HG03575 (cell line): Measurements from ENCODE around the gene GMPPA.

Experiments used
- ATAC-seq: cut with Tn5 transposase; IDR thresholded peaks from one replicate; pipeline ENCODE4 v1.9.1; 2021; ENCODE audit not compliant: unreplicated experiment, insufficient number of reproducible peaks, low FRiP score; ENCODE audit errors: extremely low read depth

The GMPPA gene

GRCh38 chr2:219512524-219513216 lies 14.0 kb downstream of the GMPPA start:
- no peak for ATAC-seq

- ATAC-seq, result no peak
Measured at GRCh38 chr2:219513787-219514186, 15.1 kb downstream of the GMPPA start.

GRCh38 chr2:219514196-219514761 lies 15.6 kb downstream of the GMPPA start, which contains the start of gene ASIC4:
TSS of gene ASIC4 (plus strand) at chr2:219514482. CDS start at chr2:219514725, 243 bp downstream.
- ATAC-seq, result no peak

- no peak for ATAC-seq
Measured at GRCh38 chr2:219514836-219515235, 16.1 kb downstream of the GMPPA start.

- ATAC-seq, result no peak
Measured at GRCh38 chr2:219515874-219516629, 17.4 kb downstream of the GMPPA start.

- no peak for ATAC-seq
Measured at GRCh38 chr2:219516888-219517287, 18.2 kb downstream of the GMPPA start.

- ATAC-seq, result no peak
Measured at GRCh38 chr2:219517954-219518778, 19.5 kb downstream of the GMPPA start.

GRCh38 chr2:219519526-219519916 lies 20.8 kb downstream of the GMPPA start:
- ATAC-seq, result no peak

GRCh38 chr2:219520079-219520478 lies 21.4 kb downstream of the GMPPA start:
- no peak for ATAC-seq

- no peak for ATAC-seq
Measured at GRCh38 chr2:219521066-219521880, 22.6 kb downstream of the GMPPA start.

- ATAC-seq, result no peak
Measured at GRCh38 chr2:219522111-219523030, 23.7 kb downstream of the GMPPA start.

- no peak for ATAC-seq
Measured at GRCh38 chr2:219523031-219523671, 24.5 kb downstream of the GMPPA start.

GRCh38 chr2:219524817-219525216 lies 26.1 kb downstream of the GMPPA start:
- no peak for ATAC-seq

GRCh38 chr2:219525533-219526232 lies 27.0 kb downstream of the GMPPA start:
- no peak for ATAC-seq

- ATAC-seq, result no peak
Measured at GRCh38 chr2:219526320-219527075, 27.8 kb downstream of the GMPPA start.

- ATAC-seq, result no peak
Measured at GRCh38 chr2:219527076-219527394, 28.3 kb downstream of the GMPPA start.
